DOHH2 (cell line): ENCODE results near the gene C4BPA.

Experiments used
- H3F3A ChIP-seq: fragments of 200-600 bp; sonication (generic), shearing (Covaris generic); 2 replicates; pipeline ENCODE4 v1.6.0; 2016; ENCODE audit warnings: antibody characterized with exemption, mild to moderate bottlenecking; ENCODE audit not compliant: control insufficient read depth, insufficient read depth
- H3K27ac ChIP-seq: fragments of 200-600 bp; sonication (generic); 2 replicates; pipeline ENCODE4 v1.5.1; 2014; ENCODE audit warnings: low read depth, mild to moderate bottlenecking, low read length, moderate library complexity
- H3K27me3 ChIP-seq: fragments of 200-600 bp; sonication (generic); 2 replicates; pipeline ENCODE4 v1.6.1; 2014; ENCODE audit warnings: mild to moderate bottlenecking, low read length, mixed read lengths; ENCODE audit not compliant: control insufficient read depth
- H3K36me3 ChIP-seq: fragments of 200-600 bp; sonication (generic); 2 replicates; pipeline ENCODE4 v1.6.1; 2014; ENCODE audit warnings: mild to moderate bottlenecking, low read length, moderate library complexity, mixed read lengths; ENCODE audit not compliant: control insufficient read depth
- H3K4me1 ChIP-seq: fragments of 200-600 bp; sonication (generic); 2 replicates; pipeline ENCODE4 v1.6.1; 2014; ENCODE audit warnings: mild to moderate bottlenecking, low read length, mixed read lengths; ENCODE audit not compliant: control insufficient read depth
- H3K4me2 ChIP-seq: fragments of 200-600 bp; sonication (generic); 2 replicates; pipeline ENCODE4 v1.6.0; 2014; ENCODE audit warnings: mild to moderate bottlenecking, low read length, moderate library complexity
- H3K4me3 ChIP-seq: fragments of 200-600 bp; sonication (generic); 2 replicates; pipeline ENCODE4 v1.5.1; 2014; ENCODE audit warnings: mild to moderate bottlenecking, low read length, mixed read lengths
- H3K79me2 ChIP-seq: fragments of 200-600 bp; sonication (generic); 2 replicates; pipeline ENCODE4 v1.6.1; 2014; ENCODE audit warnings: mild to moderate bottlenecking, low read length, mixed read lengths; ENCODE audit not compliant: control insufficient read depth
- H3K9me2 ChIP-seq: fragments of 200-600 bp; sonication (generic); replicated peaks from 2 replicates; pipeline ENCODE4 v1.6.1; 2014; ENCODE audit warnings: mild to moderate bottlenecking, low read length, mixed read lengths; ENCODE audit not compliant: control insufficient read depth
- H3K9me3 ChIP-seq: fragments of 200-600 bp; sonication (generic); 2 replicates; pipeline ENCODE4 v1.6.1; 2014; ENCODE audit warnings: antibody characterized with exemption, low read length, mixed read lengths; ENCODE audit not compliant: control insufficient read depth, insufficient read depth
- H4K20me1 ChIP-seq: fragments of 200-600 bp; sonication (generic); 2 replicates; pipeline ENCODE4 v1.6.0; 2014; ENCODE audit warnings: low read depth, mild to moderate bottlenecking, antibody characterized with exemption, low read length, moderate library complexity; ENCODE audit not compliant: control insufficient read depth, insufficient read depth
- CTCF ChIP-seq: fragments of 200-600 bp; sonication (generic); IDR thresholded peaks from one replicate; pipeline ENCODE4 v1.5.1; 2014; ENCODE audit warnings: antibody characterized with exemption, mild to moderate bottlenecking, low read depth, low read length; ENCODE audit not compliant: poor library complexity, severe bottlenecking
- EZH2phosphoT487 ChIP-seq: fragments of 200-600 bp; sonication (generic); IDR thresholded peaks from 2 replicates; pipeline ENCODE4 v1.6.1; 2017; ENCODE audit warnings: borderline replicate concordance, mild to moderate bottlenecking, antibody characterized with exemption, low read length, moderate library complexity, mixed read lengths

Gene C4BPA

DNA sequence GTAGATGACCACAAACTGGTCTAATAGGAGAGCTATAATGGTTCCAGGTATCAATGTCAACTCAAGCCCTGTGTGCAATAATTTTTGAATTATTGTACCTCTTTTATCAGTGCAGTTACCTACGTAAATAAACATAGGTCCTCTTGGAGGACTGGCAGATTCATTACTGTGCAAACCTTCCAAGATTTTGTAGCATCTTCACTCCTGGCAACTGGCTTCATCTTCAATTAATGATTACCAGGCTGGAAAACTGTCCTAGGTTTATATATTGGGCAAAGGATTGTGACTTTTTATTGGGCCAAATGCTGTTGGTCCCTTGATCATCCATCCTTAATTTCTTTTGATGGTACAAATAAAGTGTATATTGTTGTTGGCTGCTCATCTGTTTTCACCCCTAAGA is 35.6 kb downstream of the C4BPA start:
- H3K4me1 ChIP-seq = no peaks in the 10 kb centered on the region
- H4K20me1 ChIP-seq = no peaks in the 10 kb centered on the region
- no peaks in the 10 kb centered on the region for H3K36me3 ChIP-seq
- H3K4me2 ChIP-seq = no peak overlapping the region
- H3K79me2 ChIP-seq = no peaks in the 10 kb centered on the region
- no peaks in the 10 kb centered on the region for H3K27me3 ChIP-seq
- H3F3A ChIP-seq = no peaks in the 10 kb centered on the region
- H3K4me3 ChIP-seq = no peak overlapping the region
- TF ChIP-seq CTCF (no peak), EZH2phosphoT487 (no peak)
- no peaks in the 10 kb centered on the region for H3K9me3 ChIP-seq
- no peak overlapping the region for H3K27ac ChIP-seq
- no peaks in the 10 kb centered on the region for H3K9me2 ChIP-seq

GRCh38 chr1:207140536-207140935 is 36.5 kb downstream of the C4BPA start:
- Histone ChIP-seq H4K20me1 (no peaks in the 10 kb centered on the region), H3K27me3 (no peaks in the 10 kb centered on the region), H3K79me2 (no peaks in the 10 kb centered on the region), H3K9me2 (no peaks in the 10 kb centered on the region), H3K4me3 (no peak overlapping the region), H3K36me3 (no peaks in the 10 kb centered on the region), H3K27ac (no peak overlapping the region), H3K9me3 (no peaks in the 10 kb centered on the region), H3K4me1 (no peaks in the 10 kb centered on the region), H3F3A (no peaks in the 10 kb centered on the region), H3K4me2 (no peak overlapping the region)
- no peak for TF ChIP-seq CTCF
- no peak for TF ChIP-seq EZH2phosphoT487

DNA sequence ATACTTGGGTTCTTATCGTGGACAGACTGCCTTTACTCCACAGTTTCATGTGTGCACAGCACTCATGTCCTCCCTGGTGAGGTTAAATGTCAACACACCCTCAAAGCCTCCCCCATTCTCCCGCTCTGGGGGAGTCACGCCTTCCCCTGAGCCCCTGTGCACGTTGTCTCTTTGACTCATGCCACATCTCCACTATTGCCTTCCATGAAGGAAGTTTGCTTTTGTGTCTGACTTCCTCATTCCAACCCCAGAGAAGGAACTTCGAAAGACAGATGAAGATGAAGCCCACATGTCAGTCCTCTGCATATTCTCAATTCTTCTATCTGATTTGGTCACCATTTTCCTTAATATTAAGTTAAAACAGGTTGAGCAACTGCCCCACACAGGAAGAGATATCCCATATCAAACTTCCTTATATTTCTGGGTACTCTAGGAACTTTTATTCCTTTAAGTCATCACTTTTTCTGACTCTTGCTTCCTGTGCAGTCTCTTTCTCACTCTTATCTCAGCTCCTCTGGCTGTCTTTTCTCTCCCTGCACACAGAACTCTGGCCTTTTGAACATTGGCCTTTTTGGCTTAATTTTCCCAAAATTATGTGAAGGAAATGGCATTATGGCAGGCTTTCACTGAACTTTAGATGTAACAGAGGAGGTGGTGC is 41.5 kb downstream of the C4BPA start:
- Histone ChIP-seq H3K4me3 (no peak overlapping the region), H3K4me1 (no peaks in the 10 kb centered on the region), H3K79me2 (no peaks in the 10 kb centered on the region), H3K36me3 (no peaks in the 10 kb centered on the region), H4K20me1 (no peaks in the 10 kb centered on the region), H3K27me3 (no peaks in the 10 kb centered on the region; the same call in 1 of the 2 replicates), H3K9me3 (no peaks in the 10 kb centered on the region), H3K4me2 (no peak overlapping the region), H3F3A (no peaks in the 10 kb centered on the region), H3K9me2 (no peaks in the 10 kb centered on the region), H3K27ac (no peak overlapping the region)
- TF ChIP-seq CTCF (no peak), EZH2phosphoT487 (no peak)
